ENCODE measurements around the gene GALNT5.
"Not testable (repeated sequence)": the region's sequence is repeated elsewhere in the genome, so short reads cannot be mapped to it uniquely, and the experiment has no call there.

The GALNT5 gene

DNA sequence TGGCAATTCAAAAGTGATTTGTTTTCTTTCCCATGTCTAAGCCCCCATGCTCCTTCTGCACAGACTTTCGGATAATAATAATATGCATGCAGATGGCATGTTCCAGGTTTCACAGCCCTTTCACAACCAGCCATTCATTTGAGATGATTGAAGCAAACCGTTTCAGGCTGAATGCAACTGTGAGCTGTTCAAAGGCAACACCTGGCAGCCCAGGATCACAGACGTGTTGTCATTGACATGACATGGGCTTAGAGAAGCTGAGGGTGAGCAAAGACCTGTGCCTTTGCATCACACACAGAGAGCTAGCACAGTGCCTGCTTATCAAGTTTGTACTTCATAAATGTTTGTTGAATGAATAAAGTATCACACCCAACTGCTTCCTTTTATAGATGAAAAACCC lies 80.5 kb downstream of the GALNT5 start:
- Histone ChIP-seq H3K4me3 (ENCODE audit: severe bottlenecking) (no peak overlapping the region), H3K27ac (ENCODE audit: poor library complexity, severe bottlenecking) (no peak overlapping the region), H3K4me1 (ENCODE audit: insufficient read depth, poor library complexity, severe bottlenecking) (no peaks in the 10 kb centered on the region), H3K9me3 (ENCODE audit: severe bottlenecking) (no peaks in the 10 kb centered on the region), H3K36me3 (ENCODE audit: low read depth) (no peaks in the 10 kb centered on the region), H3K27me3 (ENCODE audit: insufficient read depth, poor library complexity, severe bottlenecking) (no peaks in the 10 kb centered on the region)
- DNase-seq (ENCODE audit: low spot score) (no peak), ATAC-seq (ENCODE audit: low read depth) (no peak)
- TF ChIP-seq, protein P1, sequence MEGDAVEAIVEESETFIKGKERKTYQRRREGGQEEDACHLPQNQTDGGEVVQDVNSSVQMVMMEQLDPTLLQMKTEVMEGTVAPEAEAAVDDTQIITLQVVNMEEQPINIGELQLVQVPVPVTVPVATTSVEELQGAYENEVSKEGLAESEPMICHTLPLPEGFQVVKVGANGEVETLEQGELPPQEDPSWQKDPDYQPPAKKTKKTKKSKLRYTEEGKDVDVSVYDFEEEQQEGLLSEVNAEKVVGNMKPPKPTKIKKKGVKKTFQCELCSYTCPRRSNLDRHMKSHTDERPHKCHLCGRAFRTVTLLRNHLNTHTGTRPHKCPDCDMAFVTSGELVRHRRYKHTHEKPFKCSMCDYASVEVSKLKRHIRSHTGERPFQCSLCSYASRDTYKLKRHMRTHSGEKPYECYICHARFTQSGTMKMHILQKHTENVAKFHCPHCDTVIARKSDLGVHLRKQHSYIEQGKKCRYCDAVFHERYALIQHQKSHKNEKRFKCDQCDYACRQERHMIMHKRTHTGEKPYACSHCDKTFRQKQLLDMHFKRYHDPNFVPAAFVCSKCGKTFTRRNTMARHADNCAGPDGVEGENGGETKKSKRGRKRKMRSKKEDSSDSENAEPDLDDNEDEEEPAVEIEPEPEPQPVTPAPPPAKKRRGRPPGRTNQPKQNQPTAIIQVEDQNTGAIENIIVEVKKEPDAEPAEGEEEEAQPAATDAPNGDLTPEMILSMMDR (IDR thresholded peaks at IDR 0.05; ENCODE audit: poor library complexity, severe bottlenecking) = no peak

DNA sequence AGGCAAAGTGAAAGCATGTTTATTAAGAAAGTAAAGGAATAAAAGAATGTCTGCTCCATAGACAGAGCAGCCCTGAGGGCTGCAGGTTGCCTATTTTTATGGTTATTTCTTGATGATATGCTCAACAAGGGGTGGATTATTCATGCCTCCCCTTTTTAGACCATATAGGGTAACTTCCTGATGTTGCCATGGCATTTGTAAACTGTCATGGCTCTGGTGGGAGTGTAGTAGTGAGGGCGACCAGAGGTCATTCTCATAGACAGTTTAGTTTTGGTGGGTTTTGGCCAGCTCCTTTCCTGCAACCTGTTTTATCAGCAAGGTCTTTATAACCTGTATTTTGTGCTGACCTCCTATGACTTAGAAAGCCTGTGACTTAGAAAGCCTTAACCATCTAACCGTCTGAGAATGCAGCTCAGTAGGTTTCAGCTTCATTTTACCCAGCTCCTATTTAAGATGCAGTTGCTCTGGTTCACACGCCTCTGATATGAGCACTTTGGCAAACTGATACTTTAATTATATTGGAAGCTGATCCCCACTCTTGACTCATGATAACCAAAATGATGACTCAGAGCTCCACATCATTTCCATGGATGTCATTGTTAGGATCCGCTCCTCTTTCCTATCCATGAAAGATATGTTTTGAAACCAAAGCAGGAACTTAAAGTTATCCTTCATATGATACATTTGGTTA lies 82.6 kb downstream of the GALNT5 start:
- no peak overlapping the region for H3K4me3 ChIP-seq (ENCODE audit: severe bottlenecking)
- no peaks in the 10 kb centered on the region for H3K9me3 ChIP-seq (ENCODE audit: severe bottlenecking)
- ATAC-seq (ENCODE audit: low read depth) (no peak), DNase-seq (ENCODE audit: low spot score) (no peak)
- no peaks in the 10 kb centered on the region for H3K36me3 ChIP-seq (ENCODE audit: low read depth)
- no peaks in the 10 kb centered on the region for H3K27me3 ChIP-seq (ENCODE audit: insufficient read depth, poor library complexity, severe bottlenecking)
- H3K27ac ChIP-seq (ENCODE audit: poor library complexity, severe bottlenecking) = no peak overlapping the region
- H3K4me1 ChIP-seq (ENCODE audit: insufficient read depth, poor library complexity, severe bottlenecking) = no peaks in the 10 kb centered on the region
- TF ChIP-seq, protein P1 (IDR thresholded peaks at IDR 0.05; ENCODE audit: poor library complexity, severe bottlenecking) = no peak

DNA sequence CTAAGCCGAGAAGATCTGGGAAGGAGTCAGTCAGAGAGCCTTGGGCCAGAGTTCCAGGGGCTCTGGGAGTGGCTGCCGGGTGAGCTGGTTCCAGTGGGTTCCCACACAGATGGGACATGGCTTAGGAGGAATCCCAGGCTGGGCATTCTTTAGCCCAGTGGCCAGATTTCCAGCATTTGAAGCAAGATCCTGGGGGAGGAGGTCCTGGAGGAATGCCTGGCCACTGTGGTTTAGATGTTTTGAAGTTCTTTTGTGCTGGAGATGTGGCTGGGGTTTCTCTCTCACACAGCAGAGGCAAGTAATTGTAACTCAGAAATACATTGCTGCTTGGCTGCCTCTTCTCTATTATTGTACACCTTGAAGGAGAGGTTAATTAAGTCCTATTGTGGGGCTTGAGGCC lies 83.9 kb downstream of the GALNT5 start:
- not testable (repeated sequence) for ATAC-seq (ENCODE audit: low read depth); DNase-seq (ENCODE audit: low spot score); H3K9me3 ChIP-seq (ENCODE audit: severe bottlenecking); H3K27ac ChIP-seq (ENCODE audit: poor library complexity, severe bottlenecking); H3K4me3 ChIP-seq (ENCODE audit: severe bottlenecking); H3K27me3 ChIP-seq (ENCODE audit: insufficient read depth, poor library complexity, severe bottlenecking); H3K36me3 ChIP-seq (ENCODE audit: low read depth); H3K4me1 ChIP-seq (ENCODE audit: insufficient read depth, poor library complexity, severe bottlenecking)

DNA sequence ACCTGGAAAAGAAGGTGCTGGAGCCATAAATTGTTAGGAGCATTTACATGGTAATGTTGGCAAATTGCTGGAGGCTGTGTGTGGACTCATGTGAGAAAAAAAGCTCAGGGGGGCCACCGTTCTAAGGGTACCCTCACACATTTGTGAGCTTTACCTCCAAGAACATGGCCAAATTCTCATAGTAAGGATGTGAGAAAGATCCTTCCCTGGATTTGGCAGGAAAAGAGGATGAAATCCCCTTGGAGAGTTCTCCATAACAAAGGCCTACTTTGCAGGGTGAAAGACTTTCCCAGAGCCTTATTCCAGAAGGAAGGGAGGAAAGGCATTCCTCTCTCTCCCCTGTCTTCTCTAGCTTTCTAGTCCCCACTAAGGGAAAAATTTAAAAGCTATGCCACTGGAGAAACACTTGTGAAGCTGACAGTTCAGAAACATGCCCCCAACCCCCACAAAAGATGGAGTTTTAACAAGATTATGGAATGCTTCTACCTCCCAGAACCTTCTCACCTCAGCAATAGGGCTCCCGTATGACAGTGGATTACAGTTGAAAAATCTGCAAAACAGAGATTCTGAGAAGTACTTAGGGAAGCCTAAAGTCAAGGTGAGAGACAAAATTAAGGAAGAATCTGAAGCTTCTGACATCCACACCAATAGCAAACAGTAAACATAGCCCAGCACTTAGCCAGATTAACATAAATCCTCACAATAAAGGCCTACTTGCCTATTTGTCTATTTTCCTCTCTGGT lies 88.3 kb downstream of the GALNT5 start:
- TF ChIP-seq, protein P1 (IDR thresholded peaks at IDR 0.05; ENCODE audit: poor library complexity, severe bottlenecking) = no peak
- Histone ChIP-seq H3K27me3 (ENCODE audit: insufficient read depth, poor library complexity, severe bottlenecking) (no peaks in the 10 kb centered on the region), H3K36me3 (ENCODE audit: low read depth) (no peaks in the 10 kb centered on the region), H3K4me1 (ENCODE audit: insufficient read depth, poor library complexity, severe bottlenecking) (no peaks in the 10 kb centered on the region), H3K9me3 (ENCODE audit: severe bottlenecking) (no peaks in the 10 kb centered on the region), H3K27ac (ENCODE audit: poor library complexity, severe bottlenecking) (no peak overlapping the region), H3K4me3 (ENCODE audit: severe bottlenecking) (no peak overlapping the region)
- ATAC-seq (ENCODE audit: low read depth) (no peak), DNase-seq (ENCODE audit: low spot score) (no peak)

DNA sequence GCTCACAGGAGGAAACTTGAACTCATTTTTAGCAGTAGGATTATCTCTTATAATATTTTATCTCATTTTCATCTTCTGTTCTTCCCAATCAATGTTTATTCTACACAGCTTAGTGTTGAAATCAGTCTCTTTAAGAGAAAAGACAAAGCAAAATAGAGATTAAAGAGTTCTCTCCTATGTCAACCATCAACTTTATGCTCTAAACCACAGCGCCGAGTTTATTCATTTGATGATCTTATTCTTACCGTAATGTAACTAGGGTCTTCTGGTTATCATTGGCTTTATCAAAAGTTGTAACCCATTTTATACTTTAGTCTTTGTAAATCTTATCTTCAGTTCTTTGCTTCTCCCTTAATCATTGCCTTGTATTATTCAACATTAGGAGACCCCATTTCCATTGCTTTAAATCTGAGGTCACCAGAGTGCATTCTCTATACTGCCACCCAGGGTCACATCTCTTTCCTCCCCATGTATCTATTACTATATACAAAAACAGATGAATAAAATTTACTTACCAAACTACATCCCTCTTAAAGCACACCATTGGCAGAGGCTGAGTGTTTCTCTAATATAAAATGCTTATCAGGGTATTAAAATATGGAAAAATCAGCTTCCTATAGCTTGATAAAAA lies 90.9 kb downstream of the GALNT5 start:
- no peaks in the 10 kb centered on the region for H3K36me3 ChIP-seq (ENCODE audit: low read depth)
- no peaks in the 10 kb centered on the region for H3K9me3 ChIP-seq (ENCODE audit: severe bottlenecking)
- TF ChIP-seq, protein P1 (IDR thresholded peaks at IDR 0.05; ENCODE audit: poor library complexity, severe bottlenecking) = no peak
- no peak overlapping the region for H3K4me3 ChIP-seq (ENCODE audit: severe bottlenecking)
- H3K27ac ChIP-seq (ENCODE audit: poor library complexity, severe bottlenecking) = no peak overlapping the region
- DNase-seq (ENCODE audit: low spot score) (no peak), ATAC-seq (ENCODE audit: low read depth) (no peak)
- no peaks in the 10 kb centered on the region for H3K27me3 ChIP-seq (ENCODE audit: insufficient read depth, poor library complexity, severe bottlenecking)
- H3K4me1 ChIP-seq (ENCODE audit: insufficient read depth, poor library complexity, severe bottlenecking) = no peaks in the 10 kb centered on the region

Data from RWPE2 (cell line).